Effector memory CD8-positive, alpha-beta T cell (primary cell): ENCODE data around the gene BLCAP.

ENCODE experiments used
- ATAC-seq: fragments of 150-1000 bp; cut with Tn5 transposase; replicated peaks from 2 replicates; pipeline ENCODE4 v1.10.0; 2021; ENCODE audit warnings: mild to moderate bottlenecking, moderate library complexity
- DNase-seq, 3 experiments: peaks; one replicate each; pipeline ENCODE4 v3.0.0; 2021
- H3K27ac Mint-ChIP-seq, 2 donors: one replicate each; pipeline ENCODE4 v1.8.0; 2022; ENCODE audit warnings: mild to moderate bottlenecking in 2 of 2, mixed read lengths in 2 of 2, moderate library complexity in 2 of 2
- H3K27me3 Mint-ChIP-seq, 2 donors: one replicate each; pipeline ENCODE4 v1.8.0; 2022; ENCODE audit warnings: mixed read lengths in 2 of 2
- H3K36me3 Mint-ChIP-seq: one replicate; pipeline ENCODE4 v1.8.0; 2022; ENCODE audit warnings: mild to moderate bottlenecking, moderate library complexity, mixed read lengths; ENCODE audit not compliant: insufficient read depth
- H3K4me1 Mint-ChIP-seq, 2 donors: one replicate each; pipeline ENCODE4 v1.8.0; 2022; ENCODE audit warnings: low read depth in 2 of 2, mixed read lengths in 2 of 2
- H3K4me3 Mint-ChIP-seq, 2 donors: one replicate each; pipeline ENCODE4 v1.8.0; 2022; ENCODE audit warnings: mild to moderate bottlenecking in 2 of 2, mixed read lengths in 2 of 2, moderate library complexity in 2 of 2
- H3K9me3 Mint-ChIP-seq, 2 donors: one replicate each; pipeline ENCODE4 v1.8.0; 2022; ENCODE audit warnings: mixed read lengths in 2 of 2

The BLCAP gene

GRCh38 chr20:37521061-37521771 is 6.5 kb downstream of the BLCAP start, which contains the start of gene NNAT:
Gene NNAT, plus strand, starts transcription at chr20:37521250. Its CDS starts 82 bp downstream, at chr20:37521332.
- H3K4me3 Mint-ChIP-seq: peak within 1 kb of the TSS; percentile 33 to 66
- no peaks in the 10 kb centered on the region for H3K9me3 Mint-ChIP-seq
- no peaks in the 10 kb centered on the region for H3K27me3 Mint-ChIP-seq
- ATAC-seq (no peak), DNase-seq (no peak)
- peaks cover 45% of the 10 kb centered on the region for H3K36me3 Mint-ChIP-seq
- peak within 1 kb of the TSS in 1 of 2 donors; percentile 53 for H3K27ac Mint-ChIP-seq
- H3K4me1 Mint-ChIP-seq: peaks cover 51 to 58% of the 10 kb centered on the region in 2 donors

- H3K36me3 Mint-ChIP-seq: peaks cover 44% of the 10 kb centered on the region
- no peak for DNase-seq
- H3K27ac Mint-ChIP-seq: peak overlapping the region in 1 of 2 donors; percentile 51
- H3K4me3 Mint-ChIP-seq: peak overlapping the region; percentile 33 to 66
- no peaks in the 10 kb centered on the region for H3K9me3 Mint-ChIP-seq
- no peaks in the 10 kb centered on the region for H3K27me3 Mint-ChIP-seq
- ATAC-seq: no peak
- H3K4me1 Mint-ChIP-seq: peaks cover 43 to 51% of the 10 kb centered on the region in 2 donors
Measured at GRCh38 chr20:37520419-37520955, 7.2 kb downstream of the BLCAP start.

DNA sequence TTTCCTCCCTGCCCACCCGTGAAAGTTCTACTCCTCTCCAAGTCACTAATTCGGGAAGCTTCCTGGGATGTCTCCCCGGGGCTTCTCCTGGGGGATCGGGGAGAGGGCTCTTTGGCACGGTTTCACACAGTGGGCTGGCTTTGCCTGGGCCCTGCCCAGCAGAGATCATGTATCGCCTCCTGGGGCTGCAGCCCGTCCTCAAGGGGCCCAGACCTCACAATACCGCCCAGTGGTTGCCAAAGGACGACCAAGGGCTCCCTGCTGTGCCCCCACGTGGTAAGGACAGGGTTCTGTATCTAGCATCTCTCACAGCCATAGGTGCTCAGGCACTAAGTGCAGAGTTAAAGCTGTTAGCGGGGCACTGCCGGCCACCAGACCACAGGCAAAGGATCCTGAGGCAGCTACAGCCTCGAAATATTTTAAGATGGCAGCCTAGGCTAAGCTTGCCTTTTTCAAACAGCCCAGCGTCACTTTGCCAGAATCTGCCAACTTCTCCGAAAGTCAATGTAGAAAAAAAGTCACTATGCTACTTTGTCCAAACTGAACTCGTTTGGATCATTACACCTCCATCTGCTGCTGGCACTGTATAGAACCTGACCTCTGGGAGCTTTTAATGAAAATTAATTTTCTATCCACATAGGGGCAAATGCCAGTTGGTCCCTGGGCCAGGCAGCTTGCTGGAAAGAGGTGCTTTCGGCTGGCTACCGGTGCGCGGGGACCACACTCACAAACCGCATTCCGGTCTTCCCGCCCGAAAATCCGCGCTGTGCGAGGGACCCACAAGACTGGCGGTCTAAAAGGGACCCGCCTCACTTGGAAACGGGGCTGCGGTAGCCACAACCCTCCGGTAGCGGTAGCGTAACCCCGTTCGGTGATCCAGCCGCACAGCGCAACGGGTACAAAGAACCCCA is 7.9 kb downstream of the BLCAP start:
- no peaks in the 10 kb centered on the region for H3K9me3 Mint-ChIP-seq
- DNase-seq (no peak), ATAC-seq (no peak)
- no peak overlapping the region for H3K4me3 Mint-ChIP-seq
- no peak overlapping the region for H3K27ac Mint-ChIP-seq
- no peaks in the 10 kb centered on the region for H3K27me3 Mint-ChIP-seq
- H3K36me3 Mint-ChIP-seq: peaks cover 39% of the 10 kb centered on the region
- H3K4me1 Mint-ChIP-seq: peaks cover 36 to 49% of the 10 kb centered on the region in 2 donors

- ATAC-seq: no peak
- Mint-ChIP-seq H3K27me3 (no peaks in the 10 kb centered on the region), H3K9me3 (no peaks in the 10 kb centered on the region), H3K36me3 (peaks cover 41% of the 10 kb centered on the region), H3K4me1 (peaks cover 30 to 46% of the 10 kb centered on the region in 2 donors), H3K4me3 (no peak overlapping the region), H3K27ac (no peak overlapping the region)
- DNase-seq: no peak
Measured at GRCh38 chr20:37518606-37519507, 8.8 kb downstream of the BLCAP start.

GRCh38 chr20:37518059-37518458 is 9.6 kb downstream of the BLCAP start:
- Mint-ChIP-seq H3K9me3 (no peaks in the 10 kb centered on the region), H3K4me3 (no peak overlapping the region), H3K36me3 (peaks cover 37% of the 10 kb centered on the region), H3K4me1 (peaks cover 26 to 41% of the 10 kb centered on the region in 2 donors), H3K27me3 (no peaks in the 10 kb centered on the region), H3K27ac (no peak overlapping the region)
- DNase-seq (no peak), ATAC-seq (no peak)

GRCh38 chr20:37516811-37517750 is 10.6 kb downstream of the BLCAP start:
- Mint-ChIP-seq H3K36me3 (peaks cover 39% of the 10 kb centered on the region), H3K4me3 (no peak overlapping the region), H3K4me1 (peaks cover 27 to 44% of the 10 kb centered on the region in 2 donors), H3K27me3 (no peaks in the 10 kb centered on the region), H3K9me3 (no peaks in the 10 kb centered on the region), H3K27ac (no peak overlapping the region)
- DNase-seq (no peak), ATAC-seq (no peak)

DNA sequence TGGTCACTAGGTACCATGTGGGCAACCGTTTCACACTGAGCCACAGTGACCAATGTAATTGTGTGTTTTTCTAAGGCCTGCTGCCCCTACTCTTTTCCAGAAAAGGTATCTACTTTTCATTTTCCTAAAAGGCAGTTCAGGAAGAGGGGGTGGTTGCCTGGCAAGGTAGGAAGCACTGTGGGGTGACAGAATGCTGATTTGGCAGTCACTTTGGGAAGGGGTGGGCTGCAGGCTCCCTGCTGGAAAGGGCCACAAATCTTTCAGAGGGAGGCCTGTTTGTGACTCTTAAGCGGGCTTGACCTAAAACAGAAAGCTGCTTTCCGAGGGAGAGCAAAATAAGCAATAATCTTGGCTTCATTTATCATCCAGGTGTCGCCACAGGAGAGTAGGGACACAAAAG is 11.8 kb downstream of the BLCAP start:
- no peak for ATAC-seq
- Mint-ChIP-seq H3K27ac (peak overlapping the region in 1 of 2 donors; percentile 28), H3K36me3 (peaks cover 30% of the 10 kb centered on the region), H3K27me3 (no peaks in the 10 kb centered on the region), H3K4me1 (peaks cover 29 to 47% of the 10 kb centered on the region in 2 donors), H3K9me3 (no peaks in the 10 kb centered on the region), H3K4me3 (no peak overlapping the region)
- DNase-seq: no peak

GRCh38 chr20:37513779-37514359 is 13.8 kb downstream of the BLCAP start:
- Mint-ChIP-seq H3K36me3 (peaks cover 28% of the 10 kb centered on the region), H3K27ac (no peak overlapping the region), H3K4me3 (no peak overlapping the region), H3K27me3 (no peaks in the 10 kb centered on the region), H3K4me1 (peaks cover 18 to 40% of the 10 kb centered on the region in 2 donors), H3K9me3 (no peaks in the 10 kb centered on the region)
- ATAC-seq: no peak
- DNase-seq: no peak

DNA sequence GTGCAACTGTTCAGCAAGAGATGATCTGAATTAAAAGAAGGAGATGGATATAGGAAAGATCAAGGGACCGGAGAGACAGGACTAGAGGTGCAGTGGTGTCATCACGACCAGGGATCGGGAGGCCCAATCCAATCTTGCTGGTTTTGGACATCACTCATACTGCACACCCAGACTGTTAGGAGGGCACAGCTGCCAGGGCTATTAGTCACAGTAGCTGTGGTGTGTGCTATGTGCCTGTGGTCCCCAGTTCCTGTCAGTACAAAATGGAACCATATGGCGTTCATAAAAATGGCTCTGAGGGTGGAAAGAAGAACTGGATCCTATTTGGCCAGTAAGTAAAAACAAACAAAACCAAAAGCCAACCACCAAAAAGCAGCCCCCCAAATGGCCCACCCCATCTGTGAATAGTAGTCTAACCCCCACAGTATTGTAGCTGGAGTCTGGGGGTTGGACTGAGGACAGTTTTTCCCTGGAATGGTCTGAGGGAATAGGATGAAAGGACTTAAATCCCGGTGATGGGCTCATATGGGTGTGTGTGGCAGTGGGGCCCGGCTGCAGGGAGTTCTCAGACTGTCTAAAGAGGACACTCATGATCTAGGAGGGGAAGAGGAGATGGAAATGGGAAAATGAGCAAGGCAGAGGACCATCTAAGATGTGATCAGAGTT is 15.9 kb downstream of the BLCAP start:
- peaks cover 17% of the 10 kb centered on the region for H3K36me3 Mint-ChIP-seq
- H3K9me3 Mint-ChIP-seq: no peaks in the 10 kb centered on the region
- no peaks in the 10 kb centered on the region for H3K27me3 Mint-ChIP-seq
- no peak for DNase-seq
- no peak overlapping the region for H3K27ac Mint-ChIP-seq
- peaks cover 12 to 25% of the 10 kb centered on the region in 2 donors for H3K4me1 Mint-ChIP-seq
- H3K4me3 Mint-ChIP-seq: no peak overlapping the region
- ATAC-seq: no peak

DNA sequence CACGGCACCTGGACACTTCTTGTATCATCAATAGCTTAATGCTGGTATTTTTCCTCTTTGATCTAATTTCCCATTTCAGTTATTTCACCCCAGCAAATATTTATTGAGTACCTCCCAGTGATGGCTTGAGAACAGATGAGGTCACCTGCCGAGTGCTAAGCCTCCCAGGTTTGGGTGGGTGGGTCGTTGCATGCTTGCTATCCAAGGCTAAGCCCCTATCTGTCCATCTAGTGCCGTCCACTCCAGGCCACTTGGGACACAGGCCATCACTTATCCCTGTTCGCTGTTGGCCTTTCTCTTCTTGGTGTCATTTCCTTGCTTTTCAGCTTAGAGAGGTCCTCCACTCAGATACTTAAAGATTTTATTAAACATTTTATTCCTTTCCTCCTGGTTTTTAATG is 17.4 kb downstream of the BLCAP start:
- ATAC-seq: no peak
- H3K27me3 Mint-ChIP-seq: no peaks in the 10 kb centered on the region
- no peaks in the 10 kb centered on the region for H3K9me3 Mint-ChIP-seq
- no peak for DNase-seq
- peaks cover 13 to 23% of the 10 kb centered on the region in 2 donors for H3K4me1 Mint-ChIP-seq
- no peak overlapping the region for H3K4me3 Mint-ChIP-seq
- H3K36me3 Mint-ChIP-seq: peaks cover 15% of the 10 kb centered on the region
- H3K27ac Mint-ChIP-seq: peak overlapping the region in 1 of 2 donors; percentile 30

GRCh38 chr20:37506152-37506725 is 21.4 kb downstream of the BLCAP start:
- Mint-ChIP-seq H3K27ac (no peak overlapping the region), H3K36me3 (peaks cover 7% of the 10 kb centered on the region), H3K4me1 (peaks cover 4 to 9% of the 10 kb centered on the region in 2 donors), H3K9me3 (no peaks in the 10 kb centered on the region), H3K4me3 (no peak overlapping the region), H3K27me3 (no peaks in the 10 kb centered on the region)
- no peak for DNase-seq
- no peak for ATAC-seq
